Astrocyte (in vitro differentiated cells and primary cell): Measurements from ENCODE around the gene REPIN1. TPM values are rescaled to one million over a fixed set of nuclear protein-coding genes. Genes with fewer than 3 reads are reported as not detected.

Source experiments
- DNase-seq: peaks from one replicate; pipeline ENCODE4 v3.0.0-alpha.2; 2010; ENCODE audit warnings: low read depth
- FAIRE-seq: peaks from 2 replicates; lab custom pipeline; 2011; peaks lifted over from hg19 to GRCh38; lab: Jason Lieb, UNC
- H2AFZ ChIP-seq: 2 replicates; pipeline ENCODE4 v1.6.0; 2012; ENCODE audit warnings: low read depth, low read length, inconsistent platforms
- H3K27ac ChIP-seq: 2 replicates; pipeline ENCODE4 v1.5.1; 2011; ENCODE audit warnings: low read depth, low read length, inconsistent platforms
- H3K27me3 ChIP-seq: 2 replicates; pipeline ENCODE4 v1.6.0; 2011; ENCODE audit warnings: low read length, inconsistent platforms; ENCODE audit not compliant: insufficient read depth
- H3K36me3 ChIP-seq: 2 replicates; pipeline ENCODE4 v1.5.1; 2011; ENCODE audit warnings: low read length, inconsistent platforms; ENCODE audit not compliant: insufficient read depth
- H3K4me1 ChIP-seq: 2 replicates; pipeline ENCODE4 v1.5.1; 2011; ENCODE audit warnings: low read length, inconsistent platforms; ENCODE audit not compliant: insufficient read depth
- H3K4me2 ChIP-seq: 2 replicates; pipeline ENCODE4 v1.6.0; 2012; ENCODE audit warnings: low read length, inconsistent platforms
- H3K4me3 ChIP-seq: 2 replicates; pipeline ENCODE4 v1.5.1; 2011; ENCODE audit warnings: low read depth, mild to moderate bottlenecking, low read length, inconsistent platforms; ENCODE audit not compliant: insufficient read depth
- H3K79me2 ChIP-seq: 2 replicates; pipeline ENCODE4 v1.6.0; 2012; ENCODE audit warnings: mild to moderate bottlenecking, low read length, inconsistent platforms; ENCODE audit not compliant: insufficient read depth
- H3K9ac ChIP-seq: 2 replicates; pipeline ENCODE4 v1.6.0; 2012; ENCODE audit warnings: mild to moderate bottlenecking, low read length, inconsistent platforms
- H3K9me3 ChIP-seq: 2 replicates; pipeline ENCODE4 v1.5.1; 2012; ENCODE audit warnings: low read depth, mild to moderate bottlenecking, low read length, inconsistent platforms; ENCODE audit not compliant: insufficient read depth
- H4K20me1 ChIP-seq: 2 replicates; pipeline ENCODE4 v1.6.0; 2012; ENCODE audit warnings: low read length, inconsistent platforms; ENCODE audit not compliant: insufficient read depth
- H3K27ac Mint-ChIP-seq: one replicate; pipeline ENCODE4 v1.8.0; 2021; ENCODE audit warnings: mild to moderate bottlenecking, mixed read lengths; ENCODE audit not compliant: unreplicated experiment
- H3K27me3 Mint-ChIP-seq: one replicate; pipeline ENCODE4 v1.8.0; 2021; ENCODE audit warnings: low read depth, mixed read lengths; ENCODE audit not compliant: unreplicated experiment
- H3K36me3 Mint-ChIP-seq: one replicate; pipeline ENCODE4 v1.8.0; 2021; ENCODE audit warnings: low read depth, mixed read lengths; ENCODE audit not compliant: unreplicated experiment
- H3K4me1 Mint-ChIP-seq: one replicate; pipeline ENCODE4 v1.8.0; 2021; ENCODE audit warnings: low read depth, mixed read lengths; ENCODE audit not compliant: unreplicated experiment
- H3K4me3 Mint-ChIP-seq: one replicate; pipeline ENCODE4 v1.8.0; 2021; ENCODE audit warnings: mild to moderate bottlenecking, moderate library complexity, mixed read lengths; ENCODE audit not compliant: unreplicated experiment
- H3K9me3 Mint-ChIP-seq: one replicate; pipeline ENCODE4 v1.8.0; 2021; ENCODE audit warnings: mild to moderate bottlenecking, mixed read lengths; ENCODE audit not compliant: unreplicated experiment
- CTCF ChIP-seq: IDR thresholded peaks from 2 replicates; pipeline ENCODE4 v1.5.1; 2011; ENCODE audit warnings: low read depth, mild to moderate bottlenecking, inconsistent platforms, low read length, moderate library complexity; ENCODE audit not compliant: insufficient read depth
- EZH2 ChIP-seq: IDR thresholded peaks from 2 replicates; pipeline ENCODE4 v1.6.1; 2012; ENCODE audit warnings: mild to moderate bottlenecking, low read length, inconsistent platforms; ENCODE audit not compliant: insufficient read depth
- total RNA-seq: library from RNA; stranded (reverse); gene quantifications from 2 replicates; pipeline ENCODE4 v1.2.1, GENCODE V29; 2021

The REPIN1 gene
- total RNA-seq, 1 donor from 2014 or later = 95.3 TPM

- Mint-ChIP-seq H3K27ac (peak overlapping the region; percentile 91), H3K4me1 (peaks cover 43% of the 10 kb centered on the region), H3K4me3 (peak overlapping the region; percentile 89), H3K27me3 (no peaks in the 10 kb centered on the region), H3K36me3 (peaks cover 20% of the 10 kb centered on the region), H3K9me3 (no peaks in the 10 kb centered on the region)
- DNase-seq = no peak
- Histone ChIP-seq H3K9me3 (no peaks in the 10 kb centered on the region), H3K27me3 (no peaks in the 10 kb centered on the region), H3K4me2 (peak overlapping the region; percentile 96), H3K79me2 (no peaks in the 10 kb centered on the region), H4K20me1 (no peaks in the 10 kb centered on the region), H3K9ac (peak overlapping the region; percentile 6), H3K4me3 (no peak overlapping the region), H3K36me3 (no peaks in the 10 kb centered on the region), H2AFZ (peak overlapping the region; percentile 47), H3K27ac (no peak overlapping the region), H3K4me1 (peaks cover 8% of the 10 kb centered on the region)
- TF ChIP-seq CTCF = no peak
- no peak for TF ChIP-seq EZH2
- FAIRE-seq = no peak
Measured at GRCh38 chr7:150406567-150407421, 38.2 kb downstream of the REPIN1 start.

GRCh38 chr7:150407588-150408392, 39.2 kb downstream of the REPIN1 start:
- no peak overlapping the region for H2AFZ ChIP-seq
- H3K4me2 ChIP-seq = no peak overlapping the region
- TF ChIP-seq EZH2 (no peak), CTCF (no peak)
- Mint-ChIP-seq H3K36me3 (peaks cover 17% of the 10 kb centered on the region), H3K4me1 (peaks cover 34% of the 10 kb centered on the region), H3K4me3 (no peak overlapping the region), H3K27ac (no peak overlapping the region), H3K27me3 (no peaks in the 10 kb centered on the region), H3K9me3 (no peaks in the 10 kb centered on the region)
- no peak for FAIRE-seq
- H3K4me1 ChIP-seq = peaks cover 8% of the 10 kb centered on the region
- no peak overlapping the region for H3K4me3 ChIP-seq
- no peaks in the 10 kb centered on the region for H3K9me3 ChIP-seq
- no peaks in the 10 kb centered on the region for H3K79me2 ChIP-seq
- H4K20me1 ChIP-seq = no peaks in the 10 kb centered on the region
- no peaks in the 10 kb centered on the region for H3K36me3 ChIP-seq
- no peak overlapping the region for H3K27ac ChIP-seq
- no peak overlapping the region for H3K9ac ChIP-seq
- no peak for DNase-seq
- H3K27me3 ChIP-seq = no peaks in the 10 kb centered on the region
